Panc1 (cell line): ENCODE data around the gene ELL3.

ENCODE experiments used
- CTCF ChIP-seq: fragments of 450-650 bp; IDR thresholded peaks from 2 replicates; pipeline ENCODE4 v1.5.1; 2017; ENCODE audit warnings: mild to moderate bottlenecking
- POLR2AphosphoS5 ChIP-seq: IDR thresholded peaks from 2 replicates; pipeline ENCODE4 v1.6.1; 2012; ENCODE audit warnings: mild to moderate bottlenecking, low read depth, low read length, moderate library complexity
- REST ChIP-seq, 2 experiments: IDR thresholded peaks; 2 replicates each; pipeline ENCODE4 v1.6.1; 2011 to 2012; ENCODE audit warnings: low read depth in 2 of 2, control low read depth in 1 of 2, low read length in 1 of 2, mild to moderate bottlenecking in 1 of 2, moderate library complexity in 1 of 2; ENCODE audit not compliant: insufficient read depth in 1 of 2
- SIN3A ChIP-seq: IDR thresholded peaks from 2 replicates; pipeline ENCODE4 v1.6.1; 2012; ENCODE audit warnings: low read depth, mild to moderate bottlenecking, low read length, moderate library complexity, borderline replicate concordance; ENCODE audit not compliant: insufficient read depth
- TCF7L2 ChIP-seq: IDR thresholded peaks from 2 replicates; pipeline ENCODE4 v1.6.1; 2011; ENCODE audit warnings: mild to moderate bottlenecking, low read depth, low read length, inconsistent platforms

- no peak for TF ChIP-seq CTCF
- no peak for TF ChIP-seq POLR2AphosphoS5
- no peak for TF ChIP-seq REST (IDR thresholded peaks at IDR 0.05; ENCODE audit: insufficient read depth in 1 of 2, low read depth in 2 of 2, low read length in 1 of 2)
- no peak for TF ChIP-seq SIN3A
- TF ChIP-seq TCF7L2, result no peak
Measured at GRCh38 chr15:43808435-43808950, 31.7 kb upstream of the ELL3 start.
